GM12878 (cell line): Measurements from ENCODE around the gene FARSB. TPM values are rescaled to one million over a fixed set of nuclear protein-coding genes. Genes with fewer than 3 reads are reported as not detected.

Experiments used
- ATAC-seq: fragments of 200-7000 bp; cut with Tn5 transposase; 3 replicates; pipeline ENCODE4 v1.9.1; 2020; ENCODE audit warnings: mild to moderate bottlenecking, moderate library complexity
- BruUV-seq: library from RNA; stranded (reverse); fragments of 400-500 nt; replicated peaks from 2 replicates; lab custom pipeline; 2021; lab: Mats Ljungman, UMichigan
- CTCF ChIA-PET: fragments of 300-600 bp; sonication (Branson Sonifier 250); formaldehyde crosslinking; extraction: SDS; loops from one replicate; lab custom pipeline; 2021; ENCODE audit warnings: inconsistent platforms; lab: Yijun Ruan, JAX
- POLR2A ChIA-PET: fragments of 350-600 bp; formaldehyde crosslinking; extraction: SDS; loops from one replicate; lab custom pipeline; 2021; ENCODE audit warnings: inconsistent platforms; lab: Charles Lee
- RAD21 ChIA-PET: fragments of 300-600 bp; sonication (Branson Sonifier 250); formaldehyde crosslinking; loops from one replicate; lab custom pipeline; 2023; ENCODE audit warnings: antibody characterized with exemption; ENCODE audit not compliant: unreplicated experiment; lab: Charles Lee
- SMC1A ChIA-PET: fragments of 300-600 bp; sonication (Branson Sonifier 250); formaldehyde crosslinking; loops from one replicate; lab custom pipeline; 2023; ENCODE audit not compliant: unreplicated experiment, uncharacterized antibody; lab: Charles Lee
- DNase-seq: peaks from one replicate; pipeline ENCODE4 v3.0.0-alpha.2; 2011; ENCODE audit warnings: low read depth, low spot score
- FAIRE-seq: peaks from 3 replicates; lab custom pipeline; 2011; peaks lifted over from hg19 to GRCh38; lab: Jason Lieb, UNC
- H2AFZ ChIP-seq: 2 replicates; pipeline ENCODE4 v1.6.0; 2011; ENCODE audit warnings: low read depth, low read length, control low read depth; ENCODE audit not compliant: control insufficient read depth
- H3K27ac ChIP-seq: 2 replicates; pipeline ENCODE4 v1.5.1; 2011; ENCODE audit warnings: control low read depth; ENCODE audit not compliant: control insufficient read depth, insufficient read depth
- H3K27me3 ChIP-seq, 2 experiments: replicated peaks in 1 of 2; 2 replicates each; pipeline versions ENCODE4 v1.6.0 to v1.6.1; 2011; ENCODE audit warnings: low read length in 1 of 2; ENCODE audit not compliant: control insufficient read depth in 2 of 2, insufficient read depth in 2 of 2
- H3K36me3 ChIP-seq, 2 experiments: 2 replicates each; pipeline ENCODE4 v1.5.1; 2011; ENCODE audit warnings: low read length in 1 of 2; ENCODE audit not compliant: control insufficient read depth in 2 of 2, insufficient read depth in 2 of 2
- H3K4me1 ChIP-seq: 2 replicates; pipeline ENCODE4 v1.6.1; 2011; ENCODE audit warnings: mild to moderate bottlenecking, low read length, moderate library complexity, mixed read lengths; ENCODE audit not compliant: control insufficient read depth, insufficient read depth
- H3K4me2 ChIP-seq: 2 replicates; pipeline ENCODE4 v1.6.0; 2011; ENCODE audit warnings: control low read depth; ENCODE audit not compliant: control insufficient read depth, insufficient read depth
- H3K4me3 ChIP-seq: fragments of 200-600 bp; sonication (generic); 2 replicates; pipeline ENCODE4 v1.5.1; 2016
- H3K79me2 ChIP-seq: 2 replicates; pipeline ENCODE4 v1.6.0; 2011; ENCODE audit warnings: low read length; ENCODE audit not compliant: control insufficient read depth, insufficient read depth
- H3K9ac ChIP-seq: 2 replicates; pipeline ENCODE4 v1.8.0; 2011; ENCODE audit warnings: low read length, control low read depth, mixed read lengths; ENCODE audit not compliant: control insufficient read depth, insufficient read depth
- H3K9me3 ChIP-seq: replicated peaks from 3 replicates; pipeline ENCODE4 v1.5.1; 2011; ENCODE audit warnings: mild to moderate bottlenecking, low read length; ENCODE audit not compliant: control insufficient read depth, insufficient read depth
- H4K20me1 ChIP-seq: 2 replicates; pipeline ENCODE4 v1.6.0; 2011; ENCODE audit not compliant: control insufficient read depth, insufficient read depth
- BHLHE40 ChIP-seq, 2 experiments: fragments of 450-650 bp in 1 of 2; IDR thresholded peaks; 2 replicates each; pipeline ENCODE4 v1.6.1; 2011 to 2017; ENCODE audit warnings: low read depth in 2 of 2, borderline replicate concordance in 1 of 2, improper control_type of control experiment in 1 of 2, low read length in 1 of 2, mild to moderate bottlenecking in 1 of 2
- CREB1 ChIP-seq: IDR thresholded peaks from 2 replicates; pipeline ENCODE4 v1.6.1; 2012; ENCODE audit warnings: low read depth, mild to moderate bottlenecking, inconsistent platforms
- E4F1 ChIP-seq: fragments of 450-650 bp; IDR thresholded peaks from 2 replicates; pipeline ENCODE4 v1.6.1; 2018; ENCODE audit warnings: borderline replicate concordance, mild to moderate bottlenecking; ENCODE audit not compliant: partially characterized antibody
- ESRRA ChIP-seq: IDR thresholded peaks from 2 replicates; pipeline ENCODE4 v1.6.1; 2012; ENCODE audit warnings: mild to moderate bottlenecking, low read length, improper control_type of control experiment
- FOXM1 ChIP-seq: IDR thresholded peaks from 2 replicates; pipeline ENCODE4 v1.6.1; 2012; ENCODE audit warnings: low read depth, mild to moderate bottlenecking, inconsistent platforms, low read length, moderate library complexity
- JUNB ChIP-seq: IDR thresholded peaks from 2 replicates; pipeline ENCODE4 v1.6.1; 2016; ENCODE audit warnings: antibody characterized with exemption, mild to moderate bottlenecking
- NFYA ChIP-seq: IDR thresholded peaks from 2 replicates; pipeline ENCODE4 v1.6.1; 2011; ENCODE audit warnings: low read depth, mild to moderate bottlenecking, low read length, improper control_type of control experiment, borderline replicate concordance
- SMARCA5 ChIP-seq: fragments of 450-650 bp; IDR thresholded peaks from 2 replicates; pipeline ENCODE4 v1.6.1; 2017; ENCODE audit warnings: mild to moderate bottlenecking
- ZNF622 ChIP-seq: fragments of 450-650 bp; IDR thresholded peaks from 2 replicates; pipeline ENCODE4 v1.6.1; 2017; ENCODE audit warnings: mild to moderate bottlenecking, inconsistent platforms
- ZZZ3 ChIP-seq: IDR thresholded peaks from 2 replicates; pipeline ENCODE4 v1.6.1; 2011; ENCODE audit warnings: low read depth; ENCODE audit not compliant: control insufficient read depth, insufficient read length
- WGBS: methylation state at CpG from one replicate; pipeline ENCODE4 v1.1.6; 2016; ENCODE audit warnings: low lambda C conversion rate; ENCODE audit not compliant: insufficient replicate concordance, insufficient coverage; ENCODE audit errors: missing lambda C conversion rate; 5-methylcytosine and 5-hydroxymethylcytosine counted together
- in situ Hi-C: fragments of 300-500 bp; cut with MboI; formaldehyde crosslinking; loops from 9 replicates; pipeline ENCODE4 v1.14.3; 2018; ENCODE audit warnings: mixed read lengths
- intact Hi-C: fragments of 100-400 bp; cut with micrococcal nuclease; formaldehyde crosslinking; loops from one replicate; pipeline ENCODE4 v1.14.2; 2022; ENCODE audit not compliant: unreplicated experiment
- polyA plus RNA-seq, 11 experiments: library from polyadenylated mRNA; depleted of rRNA in 4 of 11; unstranded in 6 of 11; stranded (reverse) in 5 of 11; fragments of >200 nt; fragmentation: Nextera tagmentation in 4 of 11; fragmentation: Illumina TruSeq in 1 of 11; extraction: Ambion mirVana in 4 of 11; extraction: Trizol in 1 of 11; gene quantifications; 1 replicate in 1 of 11; 2 replicates in 10 of 11; pipeline versions ENCODE4 v1.2.1 to v1.2.3, GENCODE V29; 2011 to 2016; ENCODE audit warnings: inconsistent platforms in 2 of 11, missing spikeins in 2 of 11, low read depth in 1 of 11
- total RNA-seq, 4 experiments: library from RNA; depleted of rRNA in 3 of 4; stranded (reverse); fragments of >200 nt in 3 of 4; fragmentation: Illumina TruSeq in 1 of 4; extraction: Trizol in 1 of 4; gene quantifications; 2 replicates each; pipeline versions ENCODE4 v1.2.1 to v1.2.3, GENCODE V29; 2013 to 2021

FARSB gene
- total and polyA plus RNA-seq, 10 of the 15 experiments (the other 5 are each of a cell fraction or from before 2014, with no cell fraction given): 32.4 to 127 (median 73.8) TPM

- 16% methylated on average over 7 of the region's 7 CpGs for WGBS
- H3K27me3 ChIP-seq: no peaks in the 10 kb centered on the region
- FAIRE-seq: peak; percentile 18
- peak; percentile 47 for ATAC-seq
- no TSS peak for BruUV-seq
- H3K4me2 ChIP-seq: no peak overlapping the region
- ChIA-PET RAD21 (interaction anchor here (0.6 kb wide), 1 partner anchor 13 kb away, joined by 3 read pairs; no protein-coding TSS in a partner anchor), POLR2A (no interaction called here), CTCF (interaction anchor here (1.1 kb wide), 1 partner anchor 18 kb away, joined by 3 read pairs; no protein-coding TSS in a partner anchor), SMC1A (interaction anchor here (1.5 to 2.0 kb wide), 2 partner anchors 18 to 44 kb away, joined by 4 to 5 read pairs; no protein-coding TSS in a partner anchor)
- peaks cover 2% of the 10 kb centered on the region; the same call in 1 of the 3 replicates for H3K9me3 ChIP-seq
- in situ Hi-C loops (no loop called here), intact Hi-C loops (no loop called here)
- H3K27ac ChIP-seq: no peak overlapping the region
- H4K20me1 ChIP-seq: no peaks in the 10 kb centered on the region
- H3K9ac ChIP-seq: no peak overlapping the region
- TF ChIP-seq NFYA (no peak), ESRRA (no peak), SMARCA5 (peak; percentile 48; the same call in 1 of the 2 replicates), ZNF622 (no peak), JUNB (peak; percentile 32; the same call in 1 of the 2 replicates), FOXM1 (no peak), E4F1 (no peak), ZZZ3 (no peak), BHLHE40 (IDR thresholded peaks at IDR 0.05; ENCODE audit: borderline replicate concordance in 1 of 2, low read depth in 2 of 2, low read length in 1 of 2) (peak; percentile 28 to 38; a peak in 1 of 4 replicates), CREB1 (no peak)
- no peak overlapping the region for H2AFZ ChIP-seq
- DNase-seq: no peak
- H3K4me1 ChIP-seq: peaks cover 2% of the 10 kb centered on the region; the same call in 1 of the 2 replicates
- peaks cover 6 to 26% of the 10 kb centered on the region in 2 experiments for H3K36me3 ChIP-seq
- no peak overlapping the region for H3K4me3 ChIP-seq
- no peaks in the 10 kb centered on the region for H3K79me2 ChIP-seq
Observed at GRCh38 chr2:222526480-222527277, 129.2 kb downstream of the FARSB start.
